Activated B cell treated with CpG ODN at 0.5 μM for 24 hours (primary cell): ENCODE measurements around the gene ARID4B. TPM values are rescaled to one million over a fixed set of nuclear protein-coding genes. Genes with fewer than 3 reads are reported as not detected.

ENCODE experiments used
- ATAC-seq: fragments of 200-7000 bp; cut with Tn5 transposase; one replicate; pipeline ENCODE4 v1.10.0; 2021; ENCODE audit warnings: low read depth, mild to moderate bottlenecking, moderate library complexity
- CTCF ChIA-PET: fragments of 350-600 bp; sonication (Branson Sonifier 250); formaldehyde crosslinking; loops from one replicate; lab custom pipeline; 2021; ENCODE audit warnings: antibody characterized with exemption; lab: Charles Lee
- POLR2A ChIA-PET: fragments of 350-600 bp; sonication (Branson Sonifier 250); formaldehyde crosslinking; loops from one replicate; lab custom pipeline; 2021; ENCODE audit warnings: antibody characterized with exemption; lab: Charles Lee
- DNase-seq: peaks from one replicate; pipeline ENCODE4 v3.0.0; 2022
- H3K27ac Mint-ChIP-seq: one replicate; pipeline ENCODE4 v1.8.0; 2020; ENCODE audit warnings: mixed read lengths
- H3K27me3 Mint-ChIP-seq: one replicate; pipeline ENCODE4 v1.8.0; 2021; ENCODE audit warnings: mixed read lengths
- H3K36me3 Mint-ChIP-seq: one replicate; pipeline ENCODE4 v1.8.0; 2021; ENCODE audit warnings: low read depth, mixed read lengths
- H3K4me1 Mint-ChIP-seq: one replicate; pipeline ENCODE4 v1.8.0; 2021; ENCODE audit warnings: mixed read lengths
- H3K4me3 Mint-ChIP-seq: one replicate; pipeline ENCODE4 v1.8.0; 2020; ENCODE audit warnings: mild to moderate bottlenecking, mixed read lengths
- H3K9me3 Mint-ChIP-seq: one replicate; pipeline ENCODE4 v1.8.0; 2020; ENCODE audit warnings: mixed read lengths
- intact Hi-C: fragments of 100-400 bp; cut with micrococcal nuclease; formaldehyde crosslinking; loops from one replicate; pipeline ENCODE4 v1.15.1; 2024
- total RNA-seq: library from RNA; stranded (reverse); gene quantifications from 2 replicates; pipeline ENCODE4 v1.2.3, GENCODE V29; 2022
- TF ChIP-seq, protein P1 (sequence below): fragments of 200-600 bp; IDR thresholded peaks from one replicate; pipeline ENCODE4 v1.8.0; 2022; ENCODE audit warnings: antibody characterized with exemption, mild to moderate bottlenecking

The ARID4B gene
- total RNA-seq, 1 donor from 2014 or later: 78.5 TPM

- Mint-ChIP-seq H3K4me3 (no peak overlapping the region), H3K4me1 (no peaks in the 10 kb centered on the region), H3K27ac (no peak overlapping the region), H3K36me3 (peaks cover 58% of the 10 kb centered on the region), H3K27me3 (no peaks in the 10 kb centered on the region), H3K9me3 (no peaks in the 10 kb centered on the region)
- ChIA-PET POLR2A (no interaction called here), CTCF (no interaction called here)
- ATAC-seq (no peak), DNase-seq (no peak)
- TF ChIP-seq, protein P1, sequence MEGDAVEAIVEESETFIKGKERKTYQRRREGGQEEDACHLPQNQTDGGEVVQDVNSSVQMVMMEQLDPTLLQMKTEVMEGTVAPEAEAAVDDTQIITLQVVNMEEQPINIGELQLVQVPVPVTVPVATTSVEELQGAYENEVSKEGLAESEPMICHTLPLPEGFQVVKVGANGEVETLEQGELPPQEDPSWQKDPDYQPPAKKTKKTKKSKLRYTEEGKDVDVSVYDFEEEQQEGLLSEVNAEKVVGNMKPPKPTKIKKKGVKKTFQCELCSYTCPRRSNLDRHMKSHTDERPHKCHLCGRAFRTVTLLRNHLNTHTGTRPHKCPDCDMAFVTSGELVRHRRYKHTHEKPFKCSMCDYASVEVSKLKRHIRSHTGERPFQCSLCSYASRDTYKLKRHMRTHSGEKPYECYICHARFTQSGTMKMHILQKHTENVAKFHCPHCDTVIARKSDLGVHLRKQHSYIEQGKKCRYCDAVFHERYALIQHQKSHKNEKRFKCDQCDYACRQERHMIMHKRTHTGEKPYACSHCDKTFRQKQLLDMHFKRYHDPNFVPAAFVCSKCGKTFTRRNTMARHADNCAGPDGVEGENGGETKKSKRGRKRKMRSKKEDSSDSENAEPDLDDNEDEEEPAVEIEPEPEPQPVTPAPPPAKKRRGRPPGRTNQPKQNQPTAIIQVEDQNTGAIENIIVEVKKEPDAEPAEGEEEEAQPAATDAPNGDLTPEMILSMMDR: no peak
- intact Hi-C loops: no loop called here
These were observed 114.2 kb downstream of the ARID4B start for GRCh38 chr1:235213752-235214151.

DNA sequence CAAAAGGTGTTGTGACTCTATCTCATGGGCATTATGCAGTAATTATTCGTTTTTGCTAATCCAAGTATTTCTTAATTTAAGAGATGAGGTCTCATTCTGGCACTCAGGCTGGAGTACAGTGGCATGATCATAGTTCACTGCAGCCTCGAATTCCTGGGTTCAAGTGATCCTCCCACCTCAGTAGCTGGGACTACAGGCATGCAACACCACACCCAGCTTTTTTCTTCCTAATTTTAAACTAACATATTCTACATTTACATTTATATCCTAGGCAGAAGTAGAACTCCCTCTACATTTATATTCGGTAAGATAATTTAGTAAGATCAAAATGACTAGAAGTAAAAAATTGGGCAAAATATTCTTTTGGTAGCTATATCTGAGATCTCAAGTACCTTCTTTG is 116.5 kb downstream of the ARID4B start:
- ATAC-seq: no peak
- H3K4me3 Mint-ChIP-seq: no peak overlapping the region
- peaks cover 55% of the 10 kb centered on the region for H3K36me3 Mint-ChIP-seq
- intact Hi-C loops: no loop called here
- TF ChIP-seq, protein P1: no peak
- no peaks in the 10 kb centered on the region for H3K27me3 Mint-ChIP-seq
- H3K27ac Mint-ChIP-seq: no peak overlapping the region
- ChIA-PET CTCF (no interaction called here), POLR2A (no interaction called here)
- no peaks in the 10 kb centered on the region for H3K9me3 Mint-ChIP-seq
- DNase-seq: no peak
- no peaks in the 10 kb centered on the region for H3K4me1 Mint-ChIP-seq

DNA sequence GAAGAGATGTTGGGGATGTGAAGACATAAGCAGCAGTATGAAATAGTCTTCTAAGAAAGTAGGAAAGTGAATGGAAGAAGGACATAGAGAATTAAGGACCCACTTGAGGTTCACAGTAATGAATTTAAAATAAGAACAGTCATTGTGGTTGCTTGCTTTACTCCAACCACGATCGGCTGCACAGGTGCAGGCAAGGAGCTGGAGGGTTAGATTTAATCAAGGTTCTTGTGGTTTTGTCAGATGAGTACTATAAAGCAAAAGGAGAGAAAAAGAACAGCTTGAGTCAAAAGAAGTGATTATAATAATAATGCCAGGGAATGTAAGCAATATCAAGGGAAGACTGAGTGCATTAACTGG is 120.8 kb downstream of the ARID4B start:
- H3K27ac Mint-ChIP-seq: peak overlapping the region; percentile 31
- DNase-seq: no peak

DNA sequence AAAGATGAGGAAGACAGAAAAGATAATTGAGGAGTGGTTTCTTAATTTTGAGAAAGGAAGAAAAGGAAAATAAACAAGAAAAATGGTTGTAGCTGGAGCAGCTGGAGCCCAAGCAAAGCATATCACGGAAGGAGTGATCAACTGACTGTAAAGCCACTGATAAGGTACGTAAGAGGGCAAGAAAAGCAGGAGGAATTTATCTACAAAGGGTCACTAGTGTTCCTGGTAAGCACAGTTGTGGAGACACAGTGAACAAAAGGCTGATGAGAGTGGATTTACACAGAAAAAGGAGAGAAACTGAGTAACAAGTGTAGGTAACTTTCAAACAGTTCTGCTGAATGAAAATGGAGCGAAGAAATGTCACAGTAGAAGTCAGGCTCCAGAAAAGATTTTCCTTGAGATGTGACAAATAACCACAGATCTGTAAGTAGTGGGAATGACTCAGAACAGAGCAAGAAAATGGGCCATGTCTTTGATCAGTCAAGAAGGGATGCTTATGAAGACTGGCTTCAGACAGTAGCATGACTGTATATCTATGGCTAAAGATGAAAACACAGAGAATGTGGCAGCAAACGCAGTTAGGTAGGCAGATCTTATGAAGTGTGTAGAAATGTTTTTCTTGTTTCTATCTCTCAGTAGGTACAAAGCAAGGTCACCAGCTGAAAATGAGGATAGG is 121.3 kb downstream of the ARID4B start:
- Mint-ChIP-seq H3K27me3 (no peaks in the 10 kb centered on the region), H3K9me3 (no peaks in the 10 kb centered on the region), H3K4me1 (no peaks in the 10 kb centered on the region), H3K4me3 (no peak overlapping the region), H3K36me3 (peaks cover 50% of the 10 kb centered on the region), H3K27ac (no peak overlapping the region)
- ChIA-PET POLR2A (no interaction called here), CTCF (no interaction called here)
- ATAC-seq: no peak
- intact Hi-C loops: no loop called here
- DNase-seq: no peak
- TF ChIP-seq, protein P1: no peak

More for the DNA sequence above, 120.8 kb downstream of the ARID4B start:
- ChIA-PET POLR2A (no interaction called here), CTCF (no interaction called here)
- H3K4me3 Mint-ChIP-seq: no peak overlapping the region
- TF ChIP-seq, protein P1: no peak
- peaks cover 56% of the 10 kb centered on the region for H3K36me3 Mint-ChIP-seq
- no peaks in the 10 kb centered on the region for H3K9me3 Mint-ChIP-seq
- H3K4me1 Mint-ChIP-seq: no peaks in the 10 kb centered on the region
- no peaks in the 10 kb centered on the region for H3K27me3 Mint-ChIP-seq
- intact Hi-C loops: no loop called here
- no peak for ATAC-seq

DNA sequence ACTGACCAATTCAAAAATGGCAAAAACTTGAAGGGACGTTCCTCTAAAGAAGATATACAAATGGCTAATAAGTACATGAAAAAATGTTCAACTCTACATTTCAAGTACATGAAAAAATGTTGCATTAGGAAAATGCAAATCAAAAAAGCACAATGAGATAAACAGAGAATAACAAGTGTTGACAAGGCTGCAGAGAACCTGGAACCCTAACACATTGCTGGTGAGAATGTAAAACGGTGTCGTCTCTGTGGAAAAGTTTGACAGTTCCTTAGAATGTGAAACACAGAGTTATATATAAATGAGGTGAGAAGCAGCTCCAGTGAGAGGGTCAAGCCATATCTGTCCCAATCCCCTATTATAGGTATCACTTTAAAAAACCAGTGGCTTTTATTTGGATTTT is 122.3 kb downstream of the ARID4B start:
- Mint-ChIP-seq H3K4me3 (no peak overlapping the region), H3K9me3 (no peaks in the 10 kb centered on the region), H3K27ac (no peak overlapping the region), H3K36me3 (peaks cover 44% of the 10 kb centered on the region), H3K27me3 (no peaks in the 10 kb centered on the region), H3K4me1 (no peaks in the 10 kb centered on the region)
- TF ChIP-seq, protein P1: no peak
- ATAC-seq (no peak), DNase-seq (no peak)
- intact Hi-C loops: no loop called here
- ChIA-PET POLR2A (no interaction called here), CTCF (no interaction called here)
